Measurements from ENCODE around the gene C22orf23. TPM values are rescaled to one million over a fixed set of nuclear protein-coding genes. Genes with fewer than 3 reads are reported as not detected.

Gene C22orf23
- total and polyA plus RNA-seq, 9 donors: 0.28 to 2.6 (median 0.77) TPM

GRCh38 chr22:37917874-37918548 is 35.4 kb downstream of the C22orf23 start:
- no peak for DNase-seq
- Histone ChIP-seq H3K36me3 (no peaks in the 10 kb centered on the region), H3K9me3 (no peaks in the 10 kb centered on the region), H3K27ac (no peak overlapping the region), H3K27me3 (no peaks in the 10 kb centered on the region), H3K4me1 (ENCODE audit: insufficient read depth) (no peaks in the 10 kb centered on the region), H3K4me3 (no peak overlapping the region)
- no peak for TF ChIP-seq EP300 (IDR thresholded peaks at IDR 0.05)
- no peak for TF ChIP-seq CTCF (IDR thresholded peaks at IDR 0.05)
- TF ChIP-seq POLR2A (IDR thresholded peaks at IDR 0.05): no peak
- intact Hi-C loops (cut with DNase I): no loop called here
- 68 to 80% (median 78%) methylated on average over 4 of the region's 4 CpGs for WGBS, 3 donors

DNA sequence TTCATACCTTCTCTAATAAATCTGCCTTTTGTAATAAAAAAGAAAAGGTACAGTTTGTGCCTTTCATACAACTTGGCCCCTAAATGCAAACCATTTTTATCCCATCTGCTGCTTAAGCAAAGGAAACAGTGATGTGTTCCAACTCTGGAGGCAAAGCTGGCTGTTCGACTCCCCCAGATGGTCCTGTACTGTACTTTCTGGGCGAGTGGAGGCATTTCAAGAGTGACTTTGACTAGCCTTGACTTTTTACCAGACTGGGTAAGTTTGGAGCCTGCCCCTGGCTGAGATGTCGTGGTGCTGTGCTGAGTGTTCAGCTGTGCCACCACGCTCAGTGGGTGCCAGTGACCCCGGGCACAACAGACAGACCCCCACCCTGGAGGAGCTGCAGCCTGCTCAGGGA is 37.1 kb downstream of the C22orf23 start:
- no peaks in the 10 kb centered on the region for H3K27me3 ChIP-seq
- no peaks in the 10 kb centered on the region for H3K9me3 ChIP-seq
- WGBS, 3 donors: 39 to 53% (median 45%) methylated on average over 5 of the region's 5 CpGs
- no peak overlapping the region for H3K4me3 ChIP-seq
- TF ChIP-seq CTCF (IDR thresholded peaks at IDR 0.05) (no peak), EP300 (IDR thresholded peaks at IDR 0.05) (no peak), POLR2A (IDR thresholded peaks at IDR 0.05) (no peak)
- H3K4me1 ChIP-seq (ENCODE audit: insufficient read depth): no peaks in the 10 kb centered on the region
- intact Hi-C loops (cut with DNase I): no loop called here
- H3K27ac ChIP-seq: no peak overlapping the region
- no peak for DNase-seq
- no peaks in the 10 kb centered on the region for H3K36me3 ChIP-seq

DNA sequence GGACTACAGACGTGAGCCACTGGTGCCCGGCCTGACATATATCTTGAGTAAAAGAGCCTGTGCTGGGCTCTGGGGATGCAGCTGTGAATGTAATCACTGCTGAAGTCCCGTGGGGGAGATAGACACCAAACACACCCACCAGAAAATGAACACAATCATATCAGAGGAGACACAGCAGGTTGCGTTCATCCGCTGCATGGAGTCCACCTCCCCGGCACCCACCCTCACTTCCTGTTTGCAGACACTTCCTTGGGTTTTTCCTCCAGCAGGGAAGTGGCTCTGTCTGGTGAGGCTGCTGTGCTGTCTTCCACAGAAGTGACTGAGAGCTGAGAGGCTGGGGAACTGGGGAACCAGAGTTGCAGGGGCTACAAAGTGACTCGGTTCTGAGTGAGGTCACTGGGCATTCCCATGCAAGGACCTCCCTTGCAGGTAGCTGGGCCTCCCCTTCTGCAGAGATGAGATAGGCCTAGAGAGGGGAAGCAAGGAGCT is 40.1 kb downstream of the C22orf23 start:
- DNase-seq: no peak

GRCh38 chr22:37912171-37912570 is 41.2 kb downstream of the C22orf23 start:
- H3K9me3 ChIP-seq: no peaks in the 10 kb centered on the region
- no peaks in the 10 kb centered on the region for H3K27me3 ChIP-seq
- DNase-seq: no peak
- intact Hi-C loops (cut with DNase I): no loop called here
- no peak for TF ChIP-seq CTCF (IDR thresholded peaks at IDR 0.05)
- no peak for TF ChIP-seq POLR2A (IDR thresholded peaks at IDR 0.05)
- TF ChIP-seq EP300 (IDR thresholded peaks at IDR 0.05): no peak
- 83 to 88% (median 87%) methylated on average over 8 of the region's 8 CpGs for WGBS, 3 donors
- peaks cover 2% of the 10 kb centered on the region for H3K4me1 ChIP-seq (ENCODE audit: insufficient read depth)
- no peak overlapping the region for H3K27ac ChIP-seq
- H3K36me3 ChIP-seq: no peaks in the 10 kb centered on the region
- H3K4me3 ChIP-seq: no peak overlapping the region

More for the DNA sequence above, 40.1 kb downstream of the C22orf23 start:
- no peaks in the 10 kb centered on the region for H3K27me3 ChIP-seq
- WGBS, 3 donors: 74 to 78% (median 74%) methylated on average over 7 of the region's 7 CpGs
- H3K4me1 ChIP-seq (ENCODE audit: insufficient read depth): no peaks in the 10 kb centered on the region
- no peaks in the 10 kb centered on the region for H3K36me3 ChIP-seq
- TF ChIP-seq POLR2A (IDR thresholded peaks at IDR 0.05): no peak
- TF ChIP-seq EP300 (IDR thresholded peaks at IDR 0.05): no peak
- TF ChIP-seq CTCF (IDR thresholded peaks at IDR 0.05): no peak
- intact Hi-C loops (cut with DNase I): no loop called here
- no peak overlapping the region for H3K27ac ChIP-seq
- no peaks in the 10 kb centered on the region for H3K9me3 ChIP-seq
- H3K4me3 ChIP-seq: no peak overlapping the region

Data from ovary (tissue), 9 donors.